GM10266 (cell line): ENCODE measurements around the gene EDIL3.
"Not testable (repeated sequence)": the region's sequence is repeated elsewhere in the genome, so short reads cannot be mapped to it uniquely, and the experiment has no call there.

Experiments used
- DNase-seq: peaks from one replicate; pipeline ENCODE4 v3.0.0; 2012; ENCODE audit errors: extremely low spot score
- CTCF ChIP-seq: IDR thresholded peaks from 2 replicates; pipeline ENCODE4 v1.5.1; 2012; ENCODE audit warnings: mild to moderate bottlenecking, low read depth; ENCODE audit not compliant: control insufficient read depth, insufficient read depth; ENCODE audit errors: missing control alignments

Gene EDIL3

GRCh38 chr5:84191281-84191680 is 193.4 kb downstream of the EDIL3 start:
- DNase-seq, result no peak
- no peak for TF ChIP-seq CTCF

- no peak for DNase-seq
These were observed 199.8 kb downstream of the EDIL3 start for GRCh38 chr5:84184857-84185256.

GRCh38 chr5:84181093-84181492 is 203.6 kb downstream of the EDIL3 start:
- no peak for TF ChIP-seq CTCF
- no peak for DNase-seq

More at GRCh38 chr5:84184857-84185256, 199.8 kb downstream of the EDIL3 start:
- no peak for TF ChIP-seq CTCF

- DNase-seq, result no peak
- no peak for TF ChIP-seq CTCF
These were observed 215.8 kb downstream of the EDIL3 start for GRCh38 chr5:84168841-84169240.

- no peak for TF ChIP-seq CTCF
- no peak for DNase-seq
These were observed 221.0 kb downstream of the EDIL3 start for GRCh38 chr5:84163671-84164070.

GRCh38 chr5:84162695-84163094 is 222.0 kb downstream of the EDIL3 start:
- DNase-seq, result no peak
- TF ChIP-seq CTCF, result no peak

- DNase-seq, result not testable (repeated sequence)
These were observed 224.0 kb downstream of the EDIL3 start for GRCh38 chr5:84160650-84161049.

- DNase-seq, result no peak
- no peak for TF ChIP-seq CTCF
These were observed 235.6 kb downstream of the EDIL3 start for GRCh38 chr5:84149094-84149493.
